Epithelial cell of proximal tubule (primary cell): ENCODE measurements around the gene ATG16L1. TPM values are rescaled to one million over a fixed set of nuclear protein-coding genes. Genes with fewer than 3 reads are reported as not detected.

Experiments used
- DNase-seq: peaks from one replicate; pipeline ENCODE4 v3.0.0-alpha.2; 2011; ENCODE audit warnings: low read depth
- H3K4me3 ChIP-seq: 2 replicates; pipeline ENCODE4 v1.5.1; 2011; ENCODE audit warnings: low read depth, mild to moderate bottlenecking, low read length
- total RNA-seq: library from RNA; depleted of rRNA; stranded (reverse); fragments of >200 nt; gene quantifications from 2 replicates; pipeline ENCODE4 v1.2.3, GENCODE V29; 2015
- TF ChIP-seq, protein P1 (sequence below): conservative IDR thresholded peaks from 2 replicates; pipeline ENCODE4 v1.5.1; 2012; ENCODE audit warnings: low read depth, mild to moderate bottlenecking, low read length

Gene ATG16L1
- total RNA-seq, 1 donor from 2014 or later: 29.9 TPM

DNA sequence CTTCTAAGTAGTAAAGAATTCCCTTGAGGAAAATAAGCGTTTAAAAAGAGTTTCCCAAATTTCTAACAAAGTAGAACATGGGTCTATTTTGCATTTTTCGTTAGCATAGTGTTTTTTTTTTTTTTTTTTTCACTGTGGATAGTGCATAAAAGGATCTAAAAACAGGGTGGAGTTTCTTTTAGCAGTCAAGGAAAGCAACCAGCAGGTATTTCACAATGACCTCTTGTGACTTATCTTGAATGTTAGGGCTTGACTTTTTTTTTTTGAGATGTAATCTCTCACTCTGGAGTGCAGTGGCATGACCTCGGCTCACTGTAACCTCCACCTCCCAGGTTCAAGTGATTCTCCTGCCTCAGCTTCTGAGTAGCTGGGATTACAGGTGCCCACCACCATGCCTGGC, 88.0 kb downstream of the ATG16L1 start:
- TF ChIP-seq, protein P1, sequence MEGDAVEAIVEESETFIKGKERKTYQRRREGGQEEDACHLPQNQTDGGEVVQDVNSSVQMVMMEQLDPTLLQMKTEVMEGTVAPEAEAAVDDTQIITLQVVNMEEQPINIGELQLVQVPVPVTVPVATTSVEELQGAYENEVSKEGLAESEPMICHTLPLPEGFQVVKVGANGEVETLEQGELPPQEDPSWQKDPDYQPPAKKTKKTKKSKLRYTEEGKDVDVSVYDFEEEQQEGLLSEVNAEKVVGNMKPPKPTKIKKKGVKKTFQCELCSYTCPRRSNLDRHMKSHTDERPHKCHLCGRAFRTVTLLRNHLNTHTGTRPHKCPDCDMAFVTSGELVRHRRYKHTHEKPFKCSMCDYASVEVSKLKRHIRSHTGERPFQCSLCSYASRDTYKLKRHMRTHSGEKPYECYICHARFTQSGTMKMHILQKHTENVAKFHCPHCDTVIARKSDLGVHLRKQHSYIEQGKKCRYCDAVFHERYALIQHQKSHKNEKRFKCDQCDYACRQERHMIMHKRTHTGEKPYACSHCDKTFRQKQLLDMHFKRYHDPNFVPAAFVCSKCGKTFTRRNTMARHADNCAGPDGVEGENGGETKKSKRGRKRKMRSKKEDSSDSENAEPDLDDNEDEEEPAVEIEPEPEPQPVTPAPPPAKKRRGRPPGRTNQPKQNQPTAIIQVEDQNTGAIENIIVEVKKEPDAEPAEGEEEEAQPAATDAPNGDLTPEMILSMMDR: no peak
- no peak overlapping the region for H3K4me3 ChIP-seq
- no peak for DNase-seq

DNA sequence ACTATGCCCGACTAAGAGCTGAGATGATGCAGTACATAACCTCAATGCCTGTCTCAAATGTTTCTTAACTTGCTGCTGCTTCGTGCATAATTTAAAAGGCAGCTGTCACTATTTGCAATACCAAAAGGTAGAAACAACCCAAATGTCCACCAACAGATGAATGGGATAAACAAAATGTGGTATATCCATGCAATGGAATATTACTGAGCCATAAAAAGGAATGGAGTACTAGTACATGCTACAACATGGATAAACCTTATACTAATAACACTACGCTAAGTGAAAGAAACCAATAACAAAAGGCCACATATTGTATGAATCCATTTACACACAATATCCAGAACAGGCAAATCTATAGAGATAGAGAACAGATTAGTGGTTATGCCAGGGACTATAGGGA, 89.8 kb downstream of the ATG16L1 start:
- no peak for DNase-seq
- TF ChIP-seq, protein P1: no peak
- H3K4me3 ChIP-seq: no peak overlapping the region

DNA sequence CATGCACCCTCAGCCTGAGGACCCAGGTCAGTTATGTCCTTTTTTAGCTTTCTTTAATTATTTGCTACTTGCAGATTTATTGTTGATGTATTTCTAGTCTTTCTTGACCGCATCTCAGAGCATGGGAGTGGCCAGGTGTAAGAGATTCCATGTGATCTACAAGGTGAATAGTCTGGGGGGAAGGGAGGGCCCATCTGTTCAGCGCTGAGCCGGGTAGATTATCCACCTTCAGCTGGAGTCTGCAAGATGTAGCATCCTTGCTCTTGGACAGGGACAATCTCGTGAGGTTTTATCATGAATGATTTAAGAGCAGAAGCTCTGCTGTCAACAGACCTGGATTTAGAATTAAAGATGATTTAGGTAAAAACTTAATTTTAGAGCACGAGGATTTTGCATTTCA, 90.8 kb downstream of the ATG16L1 start:
- DNase-seq: no peak
- TF ChIP-seq, protein P1: no peak
- no peak overlapping the region for H3K4me3 ChIP-seq

DNA sequence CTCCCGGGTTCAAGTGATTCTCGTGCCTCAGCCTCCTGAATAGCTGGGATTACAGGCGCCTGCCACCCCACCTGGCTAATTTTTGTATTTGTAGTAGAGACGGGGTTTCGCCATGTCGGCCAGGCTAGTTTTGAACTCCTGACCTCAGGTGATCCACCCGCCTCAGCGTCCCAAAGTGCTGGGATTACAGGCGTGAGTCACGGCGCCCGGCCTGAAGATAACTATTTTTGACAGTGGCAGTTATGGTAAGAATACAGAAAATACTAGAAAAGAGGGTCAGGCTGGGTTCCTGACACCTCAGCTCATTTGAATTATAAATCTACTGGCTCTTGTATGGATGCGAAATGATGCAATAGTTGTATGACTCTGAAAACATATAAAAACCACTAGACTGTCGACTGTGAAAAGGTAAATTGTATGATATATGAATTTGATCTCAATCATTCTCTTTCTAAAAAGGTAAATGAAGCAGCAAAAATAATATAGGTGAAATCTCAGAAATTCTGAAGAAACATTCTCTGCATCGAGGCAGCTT, 91.8 kb downstream of the ATG16L1 start:
- no peak for DNase-seq
- H3K4me3 ChIP-seq: no peak overlapping the region
- TF ChIP-seq, protein P1: no peak

Other genes with a start within 250 kb of the ATG16L1 start
- gene NGEF, start 238.4 kb upstream of the ATG16L1 start, total RNA-seq: 4.2 and 8.6 TPM in 2 replicates
- not detected in 2 replicates for gene NEU2, start 219.0 kb upstream of the ATG16L1 start, total RNA-seq
- 0.80 and 1.8 TPM in 2 replicates for gene INPP5D, start 191.3 kb upstream of the ATG16L1 start, total RNA-seq
- not detected in 2 replicates for gene SAG, start 56.1 kb downstream of the ATG16L1 start, total RNA-seq
- 10.3 and 24.5 TPM in 2 replicates for gene DGKD, start 102.8 kb downstream of the ATG16L1 start, total RNA-seq